Thyroid gland (tissue), 4 donors: ENCODE results near the gene ANKRD36. TPM values are rescaled to one million over a fixed set of nuclear protein-coding genes. Genes with fewer than 3 reads are reported as not detected.
A peak's percentile ranks its signal among the peaks of the same experiment; 100 is the strongest.
"Not testable (repeated sequence)": the region's sequence is repeated elsewhere in the genome, so short reads cannot be mapped to it uniquely, and the experiment has no call there.

ENCODE experiments used
- DNase-seq, 2 donors: peaks; one replicate each; pipeline ENCODE4 v3.0.0-alpha.2; 2019
- H3K27ac ChIP-seq, 3 donors: fragments of 200-600 bp; sonication (generic); 1 replicate in 2 of 3; 2 replicates in 1 of 3; pipeline ENCODE4 v1.5.1; 2016 to 2019; ENCODE audit warnings: mild to moderate bottlenecking in 1 of 3, moderate library complexity in 1 of 3
- H3K27me3 ChIP-seq: fragments of 200-600 bp; sonication (generic); one replicate; pipeline ENCODE4 v1.5.1; 2019
- H3K36me3 ChIP-seq, 2 donors: fragments of 200-600 bp; sonication (generic); one replicate each; pipeline ENCODE4 v1.5.1; 2016 to 2019
- H3K4me1 ChIP-seq, 2 donors: fragments of 200-600 bp; sonication (generic); one replicate each; pipeline ENCODE4 v1.5.1; 2017 to 2019
- H3K4me3 ChIP-seq, 3 donors: fragments of 200-600 bp; sonication (generic); replicated peaks in 1 of 3; 1 replicate in 2 of 3; 2 replicates in 1 of 3; pipeline ENCODE4 v1.5.1; 2016; ENCODE audit warnings: mild to moderate bottlenecking in 1 of 3
- H3K9me3 ChIP-seq: fragments of 200-600 bp; sonication (generic); one replicate; pipeline ENCODE4 v1.5.1; 2017
- CTCF ChIP-seq, 6 experiments: fragments of 200-600 bp in 3 of 6; fragments of 450-650 bp in 3 of 6; sonication (generic) in 3 of 6; IDR thresholded peaks; one replicate each; pipeline ENCODE4 v1.5.1; 2016 to 2019; ENCODE audit warnings: antibody characterized with exemption in 6 of 6, mild to moderate bottlenecking in 2 of 6, inconsistent platforms in 1 of 6, moderate library complexity in 1 of 6
- POLR2A ChIP-seq, 2 donors: fragments of 450-650 bp; IDR thresholded peaks; one replicate each; pipeline ENCODE4 v1.6.1; 2017; ENCODE audit warnings: antibody characterized with exemption in 2 of 2, mild to moderate bottlenecking in 2 of 2, moderate library complexity in 1 of 2
- WGBS, 2 donors: methylation state at CpG; one replicate each; pipeline ENCODE4 v1.1.5; 2017; 5-methylcytosine and 5-hydroxymethylcytosine counted together
- intact Hi-C: fragments of 100-400 bp; cut with DNase I; formaldehyde crosslinking; loops from one replicate; pipeline ENCODE4 v1.15.1; 2023
- total RNA-seq, 4 donors: library from RNA; depleted of rRNA; stranded (reverse); fragments of >200 nt; gene quantifications; one replicate each; pipeline ENCODE4 v1.2.3, GENCODE V29; 2016

Gene ANKRD36
- 10 to 100 TPM; 27.4 to 36.3 (median 31.7) TPM for total RNA-seq

- peak; percentile 75 to 78 for DNase-seq
- WGBS, 2 donors: 0% methylated on average over 16 to 17 of the region's 74 CpGs
- TF ChIP-seq POLR2A (IDR thresholded peaks at IDR 0.05) (peak in 1 of 2 donors; percentile 75), CTCF (IDR thresholded peaks at IDR 0.05) (peak in 3 of 6 experiments; percentile 56 to 66 (median 60))
- H3K27ac ChIP-seq: peak within 1 kb of the TSS; percentile 81 to 92 (median 92)
- intact Hi-C loops, H3K4me1 ChIP-seq, H3K36me3 ChIP-seq, H3K27me3 ChIP-seq, H3K9me3 ChIP-seq: not testable (repeated sequence)
- H3K4me3 ChIP-seq: peak within 1 kb of the TSS; percentile 48 to 78 (median 69)
Measured at GRCh38 chr2:97113050-97113881, at the start of gene ANKRD36. ANKRD36 (plus strand) TSS chr2:97113153; CDS start chr2:97113740, 587 bp downstream.

GRCh38 chr2:97066030-97066429, 46.9 kb upstream of the ANKRD36 start:
- H3K27ac ChIP-seq, intact Hi-C loops, DNase-seq: not testable (repeated sequence)

GRCh38 chr2:97067279-97068004, 45.5 kb upstream of the ANKRD36 start:
- H3K4me1 ChIP-seq: no peaks in the 10 kb centered on the region
- H3K36me3 ChIP-seq: no peaks in the 10 kb centered on the region
- no peak overlapping the region for H3K27ac ChIP-seq
- no peaks in the 10 kb centered on the region for H3K9me3 ChIP-seq
- no peaks in the 10 kb centered on the region for H3K27me3 ChIP-seq
- no peak for TF ChIP-seq POLR2A (IDR thresholded peaks at IDR 0.05)
- TF ChIP-seq CTCF (IDR thresholded peaks at IDR 0.05): no peak
- DNase-seq: no peak
- H3K4me3 ChIP-seq: no peak overlapping the region
- 72 to 74% methylated on average over 5 of the region's 5 CpGs for WGBS, 2 donors
- intact Hi-C loops: no loop called here

More at GRCh38 chr2:97066030-97066429, 46.9 kb upstream of the ANKRD36 start:
- not testable (repeated sequence) for H3K9me3 ChIP-seq, H3K36me3 ChIP-seq, H3K4me1 ChIP-seq, H3K4me3 ChIP-seq, H3K27me3 ChIP-seq
- WGBS, 2 donors: 77 to 78% methylated on average over 3 to 5 of the region's 5 CpGs

GRCh38 chr2:97068074-97068473, 44.9 kb upstream of the ANKRD36 start:
- Histone ChIP-seq H3K27ac (no peak overlapping the region), H3K4me1 (no peaks in the 10 kb centered on the region), H3K36me3 (no peaks in the 10 kb centered on the region), H3K27me3 (no peaks in the 10 kb centered on the region), H3K4me3 (no peak overlapping the region), H3K9me3 (no peaks in the 10 kb centered on the region)
- intact Hi-C loops: no loop called here
- no peak for DNase-seq
- WGBS, 2 donors: 83 to 88% methylated on average over 1 of the region's 1 CpG
- no peak for TF ChIP-seq POLR2A (IDR thresholded peaks at IDR 0.05)
- TF ChIP-seq CTCF (IDR thresholded peaks at IDR 0.05): no peak

GRCh38 chr2:97068722-97069121, 44.2 kb upstream of the ANKRD36 start:
- H3K36me3 ChIP-seq, intact Hi-C loops, H3K4me1 ChIP-seq, DNase-seq, H3K4me3 ChIP-seq, H3K27me3 ChIP-seq, H3K27ac ChIP-seq, H3K9me3 ChIP-seq: not testable (repeated sequence)
- 50 to 82% methylated on average over 1 to 3 of the region's 5 CpGs for WGBS, 2 donors

GRCh38 chr2:97070915-97071314, 42.0 kb upstream of the ANKRD36 start:
- H3K4me3 ChIP-seq, H3K4me1 ChIP-seq, H3K36me3 ChIP-seq, H3K27ac ChIP-seq, H3K9me3 ChIP-seq, DNase-seq, intact Hi-C loops, H3K27me3 ChIP-seq: not testable (repeated sequence)
- 59 to 90% methylated on average over 2 of the region's 3 CpGs for WGBS, 2 donors

GRCh38 chr2:97077213-97077612, 35.7 kb upstream of the ANKRD36 start:
- H3K27ac ChIP-seq, H3K27me3 ChIP-seq, H3K36me3 ChIP-seq, H3K4me1 ChIP-seq, intact Hi-C loops, H3K4me3 ChIP-seq, H3K9me3 ChIP-seq: not testable (repeated sequence)
- 31 to 42% methylated on average over 8 of the region's 8 CpGs for WGBS, 2 donors
- peak; percentile 11 to 33 for DNase-seq

GRCh38 chr2:97080855-97081254, 32.1 kb upstream of the ANKRD36 start:
- H3K27me3 ChIP-seq, H3K27ac ChIP-seq, H3K4me3 ChIP-seq, H3K4me1 ChIP-seq, H3K9me3 ChIP-seq, intact Hi-C loops, DNase-seq, H3K36me3 ChIP-seq: not testable (repeated sequence)
- WGBS, 2 donors: 77 to 86% methylated on average over 4 to 5 of the region's 10 CpGs

- H3K4me3 ChIP-seq, DNase-seq, H3K4me1 ChIP-seq, H3K27me3 ChIP-seq, H3K9me3 ChIP-seq, intact Hi-C loops, H3K27ac ChIP-seq, H3K36me3 ChIP-seq: not testable (repeated sequence)
- 0% methylated on average over 1 of the region's 9 CpGs; no CpG with 5 or more reads in 1 of the 2 donors for WGBS, 2 donors
Measured at GRCh38 chr2:97082206-97082605, 30.7 kb upstream of the ANKRD36 start.
